ENCODE data around the gene ERCC1.

Gene ERCC1

GRCh38 chr19:45403781-45404556 is 19.7 kb downstream of the ERCC1 start:
- DNase-seq, result peak; percentile 57 to 67

GRCh38 chr19:45403272-45403671 is 20.4 kb downstream of the ERCC1 start:
- no peak for DNase-seq

DNA sequence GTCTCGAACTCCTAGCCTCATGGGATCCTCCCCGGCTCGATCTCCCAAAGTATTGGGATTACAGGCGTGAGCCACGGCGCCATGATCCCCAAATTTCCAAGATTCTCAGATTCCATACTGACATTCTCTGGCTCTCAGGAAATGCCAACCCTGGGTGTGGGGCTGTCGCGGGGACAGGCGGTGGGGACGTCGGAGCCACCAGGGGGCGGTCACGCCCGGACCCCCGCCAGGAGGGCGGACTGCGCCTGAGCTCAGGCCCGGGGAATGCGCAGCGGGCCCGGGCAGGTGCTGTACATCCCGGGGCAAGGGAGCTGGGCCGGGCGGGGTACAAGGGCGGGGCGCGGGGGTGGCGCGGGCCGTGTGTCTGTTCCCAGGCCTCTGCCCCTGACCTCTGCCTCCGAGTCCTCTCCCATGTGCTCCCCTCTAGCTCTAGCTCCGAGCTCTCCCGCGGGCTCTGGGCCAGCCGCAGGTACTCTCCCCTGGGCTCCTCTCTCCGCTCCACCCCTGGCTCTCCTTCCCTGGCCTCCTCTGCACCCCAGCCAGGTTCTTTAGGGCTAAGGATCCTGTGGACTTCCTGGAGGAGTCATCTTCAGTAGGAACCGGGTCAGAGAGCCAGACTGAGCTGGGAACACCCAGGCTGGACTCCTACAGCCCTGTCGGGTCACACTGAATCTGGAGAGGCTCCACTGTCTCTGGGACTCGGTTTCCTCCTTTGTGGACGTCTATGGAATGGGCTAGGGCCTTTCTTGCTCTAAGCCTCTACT is 21.2 kb downstream of the ERCC1 start:
- peak; percentile 18 to 32 for DNase-seq

GRCh38 chr19:45401815-45402214 is 21.9 kb downstream of the ERCC1 start:
- DNase-seq, result no peak

DNA sequence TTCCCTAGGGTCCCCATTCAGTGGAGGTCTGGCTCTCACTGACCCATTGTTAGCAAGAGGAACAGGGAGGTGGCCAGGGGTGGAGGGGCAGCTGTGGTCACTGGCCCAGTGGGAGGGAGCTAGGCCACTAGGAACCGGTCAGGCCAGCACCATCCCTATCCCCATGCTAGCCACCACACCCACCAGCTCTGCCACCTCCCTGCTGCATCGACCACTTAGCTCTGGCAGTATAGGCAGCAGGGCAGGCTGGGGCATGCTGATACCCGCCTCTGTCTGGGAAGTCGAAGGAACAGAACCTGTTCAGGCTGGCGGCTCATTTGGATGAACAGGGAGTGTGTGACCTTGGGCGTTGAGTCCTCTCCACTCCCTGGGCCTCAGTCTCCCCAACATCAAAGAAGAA is 23.5 kb downstream of the ERCC1 start:
- DNase-seq, result no peak

DNA sequence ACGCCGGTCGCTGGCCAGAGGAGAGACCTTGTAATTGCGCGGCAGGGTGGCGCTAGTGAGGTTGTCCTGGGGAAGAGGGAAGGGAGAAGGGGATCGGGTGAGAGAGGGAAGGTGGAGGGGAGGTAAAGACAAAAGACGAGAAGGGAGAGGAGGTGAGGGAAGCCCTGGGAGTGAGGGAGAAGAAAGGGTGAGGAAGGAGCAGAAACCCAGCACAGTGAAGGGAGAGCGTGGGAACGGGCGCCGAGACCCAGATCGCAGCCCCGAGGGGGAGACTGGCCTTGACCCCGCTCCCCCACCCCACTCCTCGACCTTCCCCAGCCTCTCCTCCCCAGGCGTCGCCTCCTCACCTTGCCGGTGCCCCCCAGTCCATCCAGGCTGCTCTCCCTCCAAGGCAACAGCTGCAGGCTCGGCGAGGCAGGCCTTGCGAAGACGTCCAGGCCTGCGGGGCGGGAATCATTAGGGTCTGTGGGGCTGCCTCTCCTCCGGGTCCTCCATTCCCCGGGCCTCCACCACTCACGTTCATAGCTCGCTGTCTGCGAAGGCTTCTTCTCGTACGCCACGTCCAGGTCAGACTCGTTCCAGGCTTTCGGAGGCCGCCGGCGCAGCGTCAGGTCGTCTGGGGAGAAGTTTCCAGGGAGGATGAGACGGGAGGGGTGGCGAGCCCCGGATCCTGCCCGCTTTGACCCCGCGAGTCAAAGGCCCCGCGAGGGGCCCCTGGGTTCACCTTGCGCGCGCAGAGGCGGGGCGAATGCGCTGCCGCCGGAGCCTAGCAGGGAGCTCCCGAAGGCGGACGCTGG is 27.7 kb downstream of the ERCC1 start:
- DNase-seq, result no peak

DNA sequence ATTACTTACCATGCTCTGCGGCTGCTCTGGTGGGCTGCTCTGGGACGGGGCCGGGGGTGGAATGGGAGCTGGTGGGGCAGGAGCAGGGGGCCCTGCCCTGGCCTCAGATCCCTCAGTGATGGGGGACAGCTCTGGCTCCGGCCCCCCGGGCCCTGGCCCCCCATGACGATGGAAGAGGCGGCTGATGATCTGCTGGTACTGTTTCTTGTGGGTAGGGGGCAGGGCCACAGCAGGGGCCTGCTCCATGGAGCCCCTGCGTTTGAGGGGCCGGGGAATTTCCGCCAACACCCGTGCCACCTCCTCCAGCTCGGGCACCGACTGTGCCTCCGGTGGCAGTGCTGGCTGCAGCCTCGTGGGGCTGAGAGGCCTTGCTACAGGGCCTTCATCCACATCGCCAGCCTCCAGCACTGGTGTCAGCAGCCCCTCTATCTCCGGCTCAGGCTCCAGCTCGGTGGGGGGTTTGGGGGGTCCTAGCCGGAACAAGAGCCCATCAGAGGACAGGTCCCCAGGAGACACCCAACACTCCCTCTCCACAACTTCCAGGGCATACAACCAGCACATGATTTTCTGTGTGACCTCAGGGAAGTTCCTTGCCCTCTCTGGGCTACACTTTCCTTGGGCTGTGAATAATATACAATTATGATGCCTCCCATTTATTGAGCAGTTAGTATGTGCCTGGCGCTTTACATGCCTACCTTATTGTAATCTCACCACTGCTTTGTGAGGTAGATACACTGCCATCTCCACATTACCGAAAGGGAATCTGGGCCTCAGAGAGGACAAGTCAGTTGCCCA is 31.6 kb downstream of the ERCC1 start:
- DNase-seq, result no peak

GRCh38 chr19:45391346-45391745 is 32.4 kb downstream of the ERCC1 start:
- DNase-seq, result no peak

DNA sequence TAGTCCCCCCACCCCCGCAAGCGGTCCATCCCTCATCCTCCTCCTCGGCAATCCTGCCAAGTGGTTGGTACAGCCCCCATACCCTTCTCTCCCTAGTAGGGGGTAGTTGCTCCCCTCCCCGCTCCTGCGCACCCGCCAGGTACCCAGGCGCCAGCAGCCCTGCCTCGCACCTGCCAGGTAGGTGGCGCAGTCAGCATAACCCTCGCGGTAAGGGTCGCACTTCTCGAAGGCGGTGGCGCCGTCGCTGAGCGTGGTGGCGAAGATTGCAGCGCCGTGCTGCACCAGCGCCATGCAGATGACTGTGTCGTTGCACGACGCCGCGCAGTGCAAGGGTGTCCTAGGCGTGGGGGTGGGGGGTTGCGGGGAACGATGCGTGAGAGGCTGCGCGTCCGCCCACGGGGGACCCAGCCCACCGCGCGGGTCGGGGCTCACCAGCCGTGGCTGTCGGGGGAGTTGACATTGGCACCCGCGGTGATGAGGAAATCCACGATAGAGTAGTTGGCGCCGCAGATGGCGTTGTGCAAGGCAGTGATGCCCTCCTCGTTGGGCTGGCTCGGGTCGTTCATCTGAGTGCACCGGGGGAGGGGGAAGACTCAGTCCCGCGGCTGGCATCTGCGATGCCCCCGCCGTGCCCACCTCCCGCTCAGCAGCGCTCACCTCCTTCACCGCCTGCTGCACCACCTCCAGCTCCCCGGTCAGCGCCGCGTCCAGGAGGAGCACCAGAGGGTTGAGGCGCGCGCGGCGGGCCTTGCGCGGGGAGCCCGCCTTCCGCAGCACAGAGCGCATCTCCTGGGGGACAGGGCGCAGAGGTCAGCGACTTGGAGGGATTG is 38.1 kb downstream of the ERCC1 start:
- no peak for DNase-seq

GRCh38 chr19:45382426-45382825 is 41.3 kb downstream of the ERCC1 start:
- no peak for DNase-seq

GRCh38 chr19:45380107-45380506 is 43.6 kb downstream of the ERCC1 start:
- DNase-seq, result no peak

DNA sequence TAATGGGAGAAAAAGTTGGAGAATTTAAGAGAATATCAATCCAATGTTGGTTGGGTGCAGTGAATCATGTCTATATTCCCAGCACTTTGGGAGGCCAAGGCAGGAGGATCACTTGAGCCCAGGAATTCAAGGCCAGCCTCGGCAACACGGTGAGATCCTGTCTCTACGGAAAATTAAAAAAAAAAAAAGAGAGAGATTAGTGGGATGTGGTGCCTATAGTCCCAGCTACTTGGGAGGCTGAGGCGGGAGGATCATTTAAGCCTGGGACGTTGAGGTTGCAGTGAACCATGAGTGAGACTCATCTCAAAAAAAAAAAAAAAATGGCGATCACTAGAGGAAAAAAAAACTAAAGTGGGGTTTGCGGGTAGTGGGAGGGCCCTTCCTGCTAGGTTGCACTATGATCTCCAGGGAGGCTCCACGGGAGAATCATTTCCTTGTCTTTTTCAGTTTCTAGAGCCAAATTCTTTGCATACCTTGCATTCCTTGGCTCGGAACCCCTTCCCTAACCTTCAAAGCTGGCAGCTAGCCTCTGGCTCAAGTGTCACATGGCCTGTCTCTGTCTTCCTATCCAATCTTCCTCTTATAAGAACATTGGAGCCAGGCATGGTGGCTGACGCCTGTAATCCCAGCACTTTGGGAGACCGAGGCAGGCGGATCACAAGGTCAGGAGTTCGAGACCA is 47.5 kb downstream of the ERCC1 start:
- no peak for DNase-seq

- DNase-seq, result peak; percentile 99 to 100
These were observed 53.1 kb downstream of the ERCC1 start, which contains the start of gene ERCC2 for GRCh38 chr19:45370410-45371204. Gene ERCC2 (minus strand): TSS chr19:45370573. CDS start chr19:45370540, 33 bp downstream.

DNA sequence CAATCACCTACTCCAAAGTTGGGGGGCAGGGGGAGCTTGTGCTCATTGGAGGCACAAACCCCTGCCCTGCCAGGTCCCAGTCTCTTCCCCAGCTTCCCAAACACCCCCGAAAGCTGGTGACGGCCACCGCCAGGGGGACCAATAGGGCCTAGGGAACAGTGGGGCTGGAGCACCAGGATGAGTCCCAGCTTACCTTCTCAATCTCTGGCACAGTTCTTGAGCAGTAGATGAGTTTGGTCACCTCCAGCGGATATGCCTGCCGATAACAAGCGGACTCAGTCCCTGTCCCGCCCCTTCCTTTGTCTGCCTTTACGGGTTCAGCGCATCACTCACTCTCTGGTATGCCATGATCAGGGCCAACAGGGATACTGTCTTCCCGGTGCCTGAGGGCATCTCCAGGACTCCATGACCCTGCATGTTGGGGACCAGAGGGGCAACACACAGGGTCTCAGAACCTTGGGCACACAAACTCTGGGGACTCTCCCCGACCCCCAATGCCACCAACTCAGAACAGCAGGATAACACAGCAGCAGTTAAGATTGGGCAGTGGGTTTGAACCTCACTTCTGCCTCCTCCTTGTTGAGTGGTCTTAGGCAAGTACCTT is 54.9 kb downstream of the ERCC1 start:
- no peak for DNase-seq

DNA sequence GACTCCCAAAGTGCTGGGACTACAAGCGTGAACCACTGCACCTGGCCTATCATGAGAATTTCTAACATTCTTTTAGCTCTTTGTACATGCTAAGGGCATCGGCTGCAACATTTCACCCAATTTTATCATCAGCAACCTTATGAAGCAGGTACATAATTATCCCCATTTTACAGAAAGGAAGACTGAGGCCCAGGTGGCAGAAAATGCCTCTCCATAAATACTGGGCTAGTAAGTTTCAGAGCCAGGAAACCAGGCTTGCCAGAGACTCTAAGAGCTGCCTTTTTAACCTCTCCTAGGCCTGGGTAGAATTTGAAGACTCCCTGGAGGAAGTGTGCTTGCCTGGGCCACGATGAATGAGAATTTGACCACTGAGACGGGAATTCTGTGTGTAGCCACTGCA is 55.6 kb downstream of the ERCC1 start:
- no peak for DNase-seq

DNA sequence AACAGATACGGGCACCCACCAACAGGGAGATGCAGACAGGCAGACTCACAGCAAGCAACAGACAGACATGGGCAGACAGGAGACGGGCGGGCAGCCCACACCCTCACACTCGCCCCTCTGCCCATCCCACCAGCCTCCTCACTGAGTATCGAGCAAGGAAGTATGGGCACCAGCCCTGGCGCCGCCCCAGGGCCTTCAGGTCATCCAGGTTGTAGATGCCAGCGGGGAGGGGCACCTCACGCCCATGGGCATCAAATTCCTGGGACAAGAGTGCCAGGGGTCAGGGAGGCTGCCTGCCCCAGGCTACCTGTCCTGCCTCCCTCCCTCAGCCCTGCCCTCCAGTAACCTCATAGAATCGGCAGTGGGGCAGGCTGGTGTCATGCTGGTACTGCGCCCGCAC is 59.0 kb downstream of the ERCC1 start:
- no peak for DNase-seq

GRCh38 chr19:45363861-45364459 is 59.8 kb downstream of the ERCC1 start:
- no peak for DNase-seq

GRCh38 chr19:45362291-45362690 is 61.4 kb downstream of the ERCC1 start:
- DNase-seq, result no peak

DNA sequence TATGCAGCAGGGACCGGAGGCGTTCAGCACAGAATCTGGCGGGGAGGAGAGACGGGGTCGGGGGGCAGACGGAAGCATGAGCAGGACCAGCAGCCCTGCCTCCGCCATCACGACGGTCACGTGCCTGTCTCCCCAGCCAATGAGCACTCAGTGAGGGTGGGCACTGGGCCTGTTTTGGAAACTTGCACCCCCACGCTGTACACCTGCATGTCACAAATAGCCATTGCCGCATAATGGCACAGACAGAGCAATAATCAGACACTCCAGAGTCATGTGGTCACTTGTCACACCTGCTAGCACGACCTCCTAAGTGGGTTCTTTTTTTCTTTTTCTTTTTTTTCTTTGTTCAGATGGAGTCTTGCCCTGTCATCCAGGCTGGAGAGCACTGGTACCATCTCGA is 62.1 kb downstream of the ERCC1 start:
- DNase-seq, result no peak

Data from CD4-positive, alpha-beta T cell treated with Interleukin-4 for 1 hour (primary cell).